Endothelial cell of umbilical vein (primary cell): Measurements from ENCODE around the gene TRIM65. TPM values are rescaled to one million over a fixed set of nuclear protein-coding genes. Genes with fewer than 3 reads are reported as not detected.

Experiments
- BruUV-seq: library from RNA; stranded (reverse); fragments of 400-500 nt; replicated peaks from 2 replicates; lab custom pipeline; 2021; lab: Mats Ljungman, UMichigan
- CTCF ChIA-PET: fragments of 300-600, 350-600 bp; sonication (Branson Sonifier 250); formaldehyde crosslinking; loops from one replicate; lab custom pipeline; 2021; ENCODE audit warnings: antibody characterized with exemption, inconsistent platforms; lab: Charles Lee
- POLR2A ChIA-PET: fragments of 300-600, 350-600 bp; sonication (Branson Sonifier 250); formaldehyde crosslinking; loops from one replicate; lab custom pipeline; 2021; ENCODE audit warnings: antibody characterized with exemption, inconsistent platforms; lab: Charles Lee
- DNase-seq: peaks from one replicate; pipeline ENCODE4 v3.0.0-alpha.2; 2011; ENCODE audit warnings: low read depth, low spot score
- FAIRE-seq: peaks from 2 replicates; lab custom pipeline; 2011; peaks lifted over from hg19 to GRCh38; lab: Jason Lieb, UNC
- H2AFZ ChIP-seq: 2 replicates; pipeline ENCODE4 v1.6.0; 2012; ENCODE audit warnings: low read depth, low read length, control low read depth, inconsistent platforms
- H3K27ac ChIP-seq: 2 replicates; pipeline ENCODE4 v1.5.1; 2011; ENCODE audit warnings: low read depth, mild to moderate bottlenecking, control low read depth, low read length, moderate library complexity; ENCODE audit not compliant: insufficient read depth
- H3K27me3 ChIP-seq, 2 experiments: 2 replicates each; pipeline versions ENCODE4 v1.6.0 to v1.6.1; 2011; ENCODE audit warnings: low read length in 2 of 2, mixed read lengths in 1 of 2; ENCODE audit not compliant: control insufficient read depth in 2 of 2, insufficient read depth in 2 of 2
- H3K36me3 ChIP-seq, 2 experiments: 2 replicates in 1 of 2; 3 replicates in 1 of 2; pipeline ENCODE4 v1.5.1; 2011; ENCODE audit warnings: low read length in 2 of 2, mild to moderate bottlenecking in 1 of 2, moderate library complexity in 1 of 2; ENCODE audit not compliant: control insufficient read depth in 2 of 2, insufficient read depth in 2 of 2; ENCODE audit errors: extremely low read depth in 1 of 2
- H3K4me1 ChIP-seq: 3 replicates; pipeline ENCODE4 v1.5.1; 2011; ENCODE audit warnings: mild to moderate bottlenecking, low read length; ENCODE audit not compliant: control insufficient read depth, insufficient read depth; ENCODE audit errors: extremely low read depth
- H3K4me2 ChIP-seq: 2 replicates; pipeline ENCODE4 v1.6.1; 2011; ENCODE audit warnings: low read length, control low read depth, mixed read lengths; ENCODE audit not compliant: insufficient read depth
- H3K4me3 ChIP-seq, 3 experiments: fragments of 200-600 bp in 1 of 3; sonication (generic), shearing (Covaris generic) in 1 of 3; replicated peaks in 1 of 3; 2 replicates each; pipeline ENCODE4 v1.5.1; 2011 to 2016; ENCODE audit warnings: control low read depth in 3 of 3, low read length in 3 of 3, mild to moderate bottlenecking in 2 of 3, inconsistent platforms in 1 of 3, low read depth in 1 of 3, moderate library complexity in 1 of 3; ENCODE audit not compliant: insufficient read depth in 1 of 3
- H3K79me2 ChIP-seq: 2 replicates; pipeline ENCODE4 v1.6.0; 2012; ENCODE audit warnings: low read length, inconsistent platforms; ENCODE audit not compliant: control insufficient read depth, insufficient read depth
- H3K9ac ChIP-seq: replicated peaks from 2 replicates; pipeline ENCODE3; 2011; ENCODE audit warnings: low read length, control low read depth; ENCODE audit not compliant: insufficient read depth; ENCODE audit errors: extremely low read depth
- H3K9me1 ChIP-seq: replicated peaks from 3 replicates; pipeline ENCODE4 v1.6.0; 2011; ENCODE audit warnings: mild to moderate bottlenecking, low read length; ENCODE audit not compliant: control insufficient read depth, insufficient read depth; ENCODE audit errors: extremely low read depth
- H3K9me3 ChIP-seq: replicated peaks from 2 replicates; pipeline ENCODE4 v1.5.1; 2012; ENCODE audit warnings: low read length, inconsistent platforms; ENCODE audit not compliant: control insufficient read depth, insufficient read depth
- H4K20me1 ChIP-seq: replicated peaks from 2 replicates; pipeline ENCODE3; 2011; ENCODE audit warnings: mild to moderate bottlenecking, low read length; ENCODE audit not compliant: control insufficient read depth, insufficient read depth; ENCODE audit errors: extremely low read depth
- CTCF ChIP-seq, 2 donors: IDR thresholded peaks; 1 replicate in 1 of 2; 2 replicates in 1 of 2; pipeline ENCODE4 v1.5.1; 2011; ENCODE audit warnings: low read length in 2 of 2, mild to moderate bottlenecking in 2 of 2, moderate library complexity in 2 of 2, control low read depth in 1 of 2, inconsistent platforms in 1 of 2, low read depth in 1 of 2; ENCODE audit not compliant: insufficient read depth in 1 of 2; ENCODE audit errors: extremely low read depth in 1 of 2
- EZH2 ChIP-seq: IDR thresholded peaks from 2 replicates; pipeline ENCODE4 v1.6.1; 2012; ENCODE audit warnings: borderline replicate concordance, low read depth, mild to moderate bottlenecking, moderate library complexity, low read length, inconsistent platforms; ENCODE audit not compliant: severe bottlenecking
- FOS ChIP-seq: IDR thresholded peaks from 2 replicates; pipeline ENCODE4 v1.6.1; 2011; ENCODE audit warnings: mild to moderate bottlenecking, low read length, moderate library complexity, borderline replicate concordance; ENCODE audit not compliant: insufficient read depth
- GATA2 ChIP-seq: IDR thresholded peaks from 2 replicates; pipeline ENCODE4 v1.7.0; 2011; ENCODE audit warnings: low read depth, mild to moderate bottlenecking, moderate library complexity, mixed read lengths, low read length; ENCODE audit not compliant: insufficient read length, insufficient read depth
- JUN ChIP-seq: IDR thresholded peaks from 2 replicates; pipeline ENCODE4 v1.6.1; 2011; ENCODE audit warnings: borderline replicate concordance, low read depth; ENCODE audit not compliant: insufficient read length, insufficient read depth
- MAX ChIP-seq: IDR thresholded peaks from 2 replicates; pipeline ENCODE4 v1.6.1; 2011; ENCODE audit not compliant: insufficient read depth, insufficient read length
- MYC ChIP-seq: IDR thresholded peaks from one replicate; pipeline ENCODE4 v1.6.1; 2011; ENCODE audit warnings: mild to moderate bottlenecking, low read depth, low read length
- POLR2A ChIP-seq: IDR thresholded peaks from 2 replicates; pipeline ENCODE4 v1.6.1; 2012; ENCODE audit warnings: low read depth, mild to moderate bottlenecking, control low read depth, low read length
- POLR2AphosphoS5 ChIP-seq: IDR thresholded peaks from 2 replicates; pipeline ENCODE4 v1.6.1; 2012; ENCODE audit warnings: low read depth, mild to moderate bottlenecking, control low read depth, low read length, moderate library complexity; ENCODE audit not compliant: insufficient read depth
- dilution Hi-C: fragments of 300-500 bp; cut with MboI; formaldehyde crosslinking; loops from one replicate; pipeline ENCODE4 v1.15.0; 2019; ENCODE audit warnings: low sequenced_read_pairs; ENCODE audit not compliant: extremely low pct_ligation_motif_present
- intact Hi-C: fragments of 100-400 bp; cut with micrococcal nuclease; formaldehyde crosslinking; loops from one replicate; pipeline ENCODE4 v1.10.0; 2022
- polyA plus RNA-seq, 4 experiments: library from polyadenylated mRNA; depleted of rRNA in 3 of 4; stranded (reverse) in 3 of 4; unstranded in 1 of 4; fragments of >200 nt; gene quantifications; 2 replicates each; pipeline versions ENCODE4 v1.2.1 to v1.2.3, GENCODE V29; 2011 to 2012; ENCODE audit warnings: missing spikeins in 1 of 4
- total RNA-seq: library from RNA; stranded (reverse); gene quantifications from 2 replicates; pipeline ENCODE4 v1.2.3, GENCODE V29; 2021

Gene TRIM65
- total and polyA plus RNA-seq, 2 donors (not counting 3 experiments of a cell fraction or from before 2014, with no cell fraction given), result 19.3 to 33.5 TPM

GRCh38 chr17:75845933-75846691 is 50.6 kb downstream of the TRIM65 start:
- DNase-seq (peak; percentile 45), FAIRE-seq (peak; percentile 74)
- TF ChIP-seq MAX (no peak), POLR2A (no peak), MYC (no peak), FOS (no peak), EZH2 (no peak), JUN (no peak), GATA2 (no peak), CTCF (IDR thresholded peaks at IDR 0.05; ENCODE audit: extremely low read depth in 1 of 2, insufficient read depth in 1 of 2, low read depth in 1 of 2, low read length in 2 of 2) (peak in 1 of 2 donors; percentile 8), POLR2AphosphoS5 (peak; percentile 38)
- H3K79me2 ChIP-seq, result no peaks in the 10 kb centered on the region
- H3K4me3 ChIP-seq, result no peak overlapping the region
- dilution Hi-C loops, result no loop called here
- H3K27me3 ChIP-seq, result no peaks in the 10 kb centered on the region
- H3K4me2 ChIP-seq, result no peak overlapping the region
- no peak overlapping the region for H2AFZ ChIP-seq
- no peaks in the 10 kb centered on the region for H3K9me3 ChIP-seq
- no peaks in the 10 kb centered on the region for H4K20me1 ChIP-seq
- H3K36me3 ChIP-seq, result peaks cover 3 to 32% of the 10 kb centered on the region in 2 experiments
- CTCF ChIA-PET, result interaction anchor here (0.6 to 6.8 kb wide), 17 partner anchors 10 to 93 kb away, joined by 3 to 53 read pairs (median 7); partner anchors contain the start of genes GALK1, TRIM47, TRIM65 and WBP2
- no peak overlapping the region for H3K9ac ChIP-seq
- intact Hi-C loops, result loop anchor here (1.0 to 2.0 kb wide), 4 partner anchors 9 to 51 kb away; partner anchors contain the start of genes TRIM65 and WBP2
- POLR2A ChIA-PET, result interaction anchor here (1.3 kb wide), 1 partner anchor 66 kb away, joined by 7 read pairs; no protein-coding TSS in a partner anchor
- H3K4me1 ChIP-seq, result peaks cover 39% of the 10 kb centered on the region
- TSS peak; percentile 80 for BruUV-seq
- no peaks in the 10 kb centered on the region for H3K9me1 ChIP-seq
- peak overlapping the region; percentile 31 for H3K27ac ChIP-seq
